ENCODE data around the gene DTNBP1. TPM values are rescaled to one million over a fixed set of nuclear protein-coding genes. Genes with fewer than 3 reads are reported as not detected.

DTNBP1 gene
- total RNA-seq, 1 donor from 2014 or later: 20.1 TPM

DNA sequence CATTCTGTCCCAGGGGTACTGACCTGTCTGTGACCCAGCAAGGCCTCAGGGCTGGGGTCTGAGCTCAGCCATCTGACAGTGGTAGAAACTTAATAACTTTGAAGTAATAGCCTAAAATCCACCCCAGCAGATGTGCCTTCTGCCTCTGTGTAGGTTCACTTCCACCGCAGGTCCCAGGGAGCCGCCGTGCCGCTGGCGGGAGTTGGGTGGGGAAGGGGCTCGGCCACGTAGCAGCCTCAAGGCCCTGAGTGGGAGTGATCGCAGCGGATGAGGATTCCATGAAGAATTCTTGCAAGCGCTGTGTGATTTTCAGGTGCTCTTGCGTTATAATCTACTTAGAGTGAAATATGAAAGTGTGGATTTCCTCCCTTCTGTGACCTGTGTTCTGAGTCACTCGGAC lies 163.7 kb downstream of the DTNBP1 start:
- Mint-ChIP-seq H3K27ac (ENCODE audit: unreplicated experiment) (no peak overlapping the region), H3K4me3 (ENCODE audit: unreplicated experiment) (no peak overlapping the region), H3K36me3 (ENCODE audit: unreplicated experiment) (peaks cover 33% of the 10 kb centered on the region), H3K9me3 (ENCODE audit: unreplicated experiment) (no peaks in the 10 kb centered on the region), H3K27me3 (ENCODE audit: unreplicated experiment) (no peaks in the 10 kb centered on the region), H3K4me1 (ENCODE audit: unreplicated experiment) (peaks cover 45% of the 10 kb centered on the region)
- TF ChIP-seq, protein P1, sequence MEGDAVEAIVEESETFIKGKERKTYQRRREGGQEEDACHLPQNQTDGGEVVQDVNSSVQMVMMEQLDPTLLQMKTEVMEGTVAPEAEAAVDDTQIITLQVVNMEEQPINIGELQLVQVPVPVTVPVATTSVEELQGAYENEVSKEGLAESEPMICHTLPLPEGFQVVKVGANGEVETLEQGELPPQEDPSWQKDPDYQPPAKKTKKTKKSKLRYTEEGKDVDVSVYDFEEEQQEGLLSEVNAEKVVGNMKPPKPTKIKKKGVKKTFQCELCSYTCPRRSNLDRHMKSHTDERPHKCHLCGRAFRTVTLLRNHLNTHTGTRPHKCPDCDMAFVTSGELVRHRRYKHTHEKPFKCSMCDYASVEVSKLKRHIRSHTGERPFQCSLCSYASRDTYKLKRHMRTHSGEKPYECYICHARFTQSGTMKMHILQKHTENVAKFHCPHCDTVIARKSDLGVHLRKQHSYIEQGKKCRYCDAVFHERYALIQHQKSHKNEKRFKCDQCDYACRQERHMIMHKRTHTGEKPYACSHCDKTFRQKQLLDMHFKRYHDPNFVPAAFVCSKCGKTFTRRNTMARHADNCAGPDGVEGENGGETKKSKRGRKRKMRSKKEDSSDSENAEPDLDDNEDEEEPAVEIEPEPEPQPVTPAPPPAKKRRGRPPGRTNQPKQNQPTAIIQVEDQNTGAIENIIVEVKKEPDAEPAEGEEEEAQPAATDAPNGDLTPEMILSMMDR (IDR thresholded peaks at IDR 0.05): no peak
- DNase-seq (ENCODE audit: extremely low spot score, unreplicated experiment): peak; percentile 62

DNA sequence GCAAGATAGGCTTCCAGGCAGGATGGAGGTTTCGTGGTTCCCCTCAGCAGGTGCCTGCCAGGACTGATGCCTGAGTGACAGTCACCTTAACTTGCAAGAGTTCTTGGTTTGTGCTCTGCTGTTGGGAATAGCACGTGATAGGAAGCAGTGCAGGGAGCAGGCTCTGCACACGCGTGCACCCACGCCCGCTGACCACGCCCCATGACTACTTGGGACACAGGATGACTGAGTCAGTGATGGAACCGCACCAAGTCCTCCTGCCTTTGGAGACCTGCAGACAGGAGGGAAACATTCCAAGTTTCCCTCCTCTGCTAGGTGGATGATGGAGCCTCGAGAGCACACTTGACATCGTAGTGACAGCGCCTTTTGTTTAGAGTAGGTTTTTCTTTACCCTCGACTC lies 164.2 kb downstream of the DTNBP1 start:
- peaks cover 45% of the 10 kb centered on the region for H3K4me1 Mint-ChIP-seq (ENCODE audit: unreplicated experiment)
- no peaks in the 10 kb centered on the region for H3K9me3 Mint-ChIP-seq (ENCODE audit: unreplicated experiment)
- no peak overlapping the region for H3K4me3 Mint-ChIP-seq (ENCODE audit: unreplicated experiment)
- H3K27ac Mint-ChIP-seq (ENCODE audit: unreplicated experiment): no peak overlapping the region
- TF ChIP-seq, protein P1 (IDR thresholded peaks at IDR 0.05): no peak
- no peaks in the 10 kb centered on the region for H3K27me3 Mint-ChIP-seq (ENCODE audit: unreplicated experiment)
- peaks cover 33% of the 10 kb centered on the region for H3K36me3 Mint-ChIP-seq (ENCODE audit: unreplicated experiment)
- DNase-seq (ENCODE audit: extremely low spot score, unreplicated experiment): no peak

GRCh38 chr6:15496345-15497131 lies 166.3 kb downstream of the DTNBP1 start:
- H3K27ac Mint-ChIP-seq (ENCODE audit: unreplicated experiment): no peak overlapping the region
- DNase-seq (ENCODE audit: extremely low spot score, unreplicated experiment): no peak
- H3K4me1 Mint-ChIP-seq (ENCODE audit: unreplicated experiment): peaks cover 28% of the 10 kb centered on the region
- H3K27me3 Mint-ChIP-seq (ENCODE audit: unreplicated experiment): no peaks in the 10 kb centered on the region
- no peaks in the 10 kb centered on the region for H3K9me3 Mint-ChIP-seq (ENCODE audit: unreplicated experiment)
- TF ChIP-seq, protein P1 (IDR thresholded peaks at IDR 0.05): no peak
- peaks cover 21% of the 10 kb centered on the region for H3K36me3 Mint-ChIP-seq (ENCODE audit: unreplicated experiment)
- H3K4me3 Mint-ChIP-seq (ENCODE audit: unreplicated experiment): no peak overlapping the region

DNA sequence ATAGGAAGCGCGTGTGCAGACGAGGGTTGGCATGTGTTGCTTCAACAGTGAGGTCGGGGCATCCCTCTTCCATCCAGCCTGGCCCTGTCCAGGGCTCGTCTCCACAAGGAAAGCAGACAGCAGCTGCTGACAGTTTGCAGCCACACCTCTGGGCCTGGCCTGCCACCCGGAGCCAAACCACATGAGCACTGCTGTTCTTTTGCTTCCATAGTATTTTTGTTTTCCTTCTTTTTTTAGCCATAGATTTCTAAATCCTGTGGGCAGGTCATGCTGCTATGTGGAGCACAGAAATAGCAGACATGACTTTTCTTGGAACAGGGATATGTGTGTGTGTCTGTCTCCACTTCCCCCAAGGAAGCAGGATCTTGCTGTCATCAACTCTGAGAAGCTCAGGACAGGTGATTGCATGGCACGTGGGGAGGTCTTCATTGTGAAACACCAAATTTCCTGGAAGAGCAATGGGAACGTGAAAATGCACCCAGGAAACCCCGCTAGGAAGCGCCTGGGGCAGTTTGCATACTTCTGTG lies 167.4 kb downstream of the DTNBP1 start:
- peak overlapping the region; percentile 64 for H3K27ac Mint-ChIP-seq (ENCODE audit: unreplicated experiment)
- peaks cover 28% of the 10 kb centered on the region for H3K4me1 Mint-ChIP-seq (ENCODE audit: unreplicated experiment)
- H3K27me3 Mint-ChIP-seq (ENCODE audit: unreplicated experiment): no peaks in the 10 kb centered on the region
- H3K36me3 Mint-ChIP-seq (ENCODE audit: unreplicated experiment): peaks cover 12% of the 10 kb centered on the region
- H3K4me3 Mint-ChIP-seq (ENCODE audit: unreplicated experiment): no peak overlapping the region
- DNase-seq (ENCODE audit: extremely low spot score, unreplicated experiment): no peak
- TF ChIP-seq, protein P1 (IDR thresholded peaks at IDR 0.05): no peak
- H3K9me3 Mint-ChIP-seq (ENCODE audit: unreplicated experiment): no peaks in the 10 kb centered on the region

DNA sequence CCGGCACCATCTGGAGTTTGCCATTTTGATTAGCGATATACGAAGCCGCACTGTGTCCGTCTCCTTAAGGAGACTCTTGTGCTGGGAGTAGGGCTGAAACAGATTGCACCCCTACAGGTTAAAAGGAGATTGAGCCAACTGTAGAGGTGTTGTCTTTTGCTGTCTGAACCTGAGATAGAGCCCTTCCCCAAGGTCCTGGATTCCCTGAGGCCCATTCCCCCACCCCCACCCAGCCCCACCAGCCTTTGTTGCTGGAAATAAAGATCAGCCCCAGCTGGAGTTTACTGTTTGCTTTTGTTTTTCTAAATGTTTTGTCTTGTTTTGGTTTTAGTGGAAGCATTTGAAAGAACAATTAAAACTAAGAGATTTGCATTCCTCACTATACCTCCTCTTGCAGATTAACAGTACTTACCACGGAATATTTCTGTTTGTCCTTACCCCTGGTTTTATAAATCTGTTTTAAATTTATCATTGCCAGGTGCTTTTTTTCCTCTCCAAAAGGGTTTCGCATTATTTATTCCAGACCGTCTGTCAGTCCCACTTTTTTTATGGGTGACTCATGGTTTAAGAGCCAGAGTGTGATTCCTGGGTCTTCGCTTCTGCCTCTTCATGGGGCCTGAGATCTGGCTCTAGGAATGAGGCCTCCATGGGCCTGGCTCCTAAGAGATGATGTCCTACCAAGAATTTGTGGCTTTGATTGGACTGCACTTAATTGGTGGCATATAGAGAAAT lies 169.2 kb downstream of the DTNBP1 start:
- TF ChIP-seq, protein P1 (IDR thresholded peaks at IDR 0.05): no peak
- no peak for DNase-seq (ENCODE audit: extremely low spot score, unreplicated experiment)
- no peaks in the 10 kb centered on the region for H3K9me3 Mint-ChIP-seq (ENCODE audit: unreplicated experiment)
- H3K4me3 Mint-ChIP-seq (ENCODE audit: unreplicated experiment): no peak overlapping the region
- H3K36me3 Mint-ChIP-seq (ENCODE audit: unreplicated experiment): peaks cover 14% of the 10 kb centered on the region
- H3K4me1 Mint-ChIP-seq (ENCODE audit: unreplicated experiment): peaks cover 28% of the 10 kb centered on the region
- no peak overlapping the region for H3K27ac Mint-ChIP-seq (ENCODE audit: unreplicated experiment)
- H3K27me3 Mint-ChIP-seq (ENCODE audit: unreplicated experiment): no peaks in the 10 kb centered on the region
